CD4-positive, alpha-beta T cell treated with Interleukin-4 for 4 hours (primary cell): ENCODE data around the gene CRIP1.

Source experiments
- DNase-seq: peaks from one replicate; pipeline ENCODE4 v3.0.0-alpha.2; 2020

The CRIP1 gene

GRCh38 chr14:105536691-105537579 is 50.2 kb downstream of the CRIP1 start:
- DNase-seq, result no peak

DNA sequence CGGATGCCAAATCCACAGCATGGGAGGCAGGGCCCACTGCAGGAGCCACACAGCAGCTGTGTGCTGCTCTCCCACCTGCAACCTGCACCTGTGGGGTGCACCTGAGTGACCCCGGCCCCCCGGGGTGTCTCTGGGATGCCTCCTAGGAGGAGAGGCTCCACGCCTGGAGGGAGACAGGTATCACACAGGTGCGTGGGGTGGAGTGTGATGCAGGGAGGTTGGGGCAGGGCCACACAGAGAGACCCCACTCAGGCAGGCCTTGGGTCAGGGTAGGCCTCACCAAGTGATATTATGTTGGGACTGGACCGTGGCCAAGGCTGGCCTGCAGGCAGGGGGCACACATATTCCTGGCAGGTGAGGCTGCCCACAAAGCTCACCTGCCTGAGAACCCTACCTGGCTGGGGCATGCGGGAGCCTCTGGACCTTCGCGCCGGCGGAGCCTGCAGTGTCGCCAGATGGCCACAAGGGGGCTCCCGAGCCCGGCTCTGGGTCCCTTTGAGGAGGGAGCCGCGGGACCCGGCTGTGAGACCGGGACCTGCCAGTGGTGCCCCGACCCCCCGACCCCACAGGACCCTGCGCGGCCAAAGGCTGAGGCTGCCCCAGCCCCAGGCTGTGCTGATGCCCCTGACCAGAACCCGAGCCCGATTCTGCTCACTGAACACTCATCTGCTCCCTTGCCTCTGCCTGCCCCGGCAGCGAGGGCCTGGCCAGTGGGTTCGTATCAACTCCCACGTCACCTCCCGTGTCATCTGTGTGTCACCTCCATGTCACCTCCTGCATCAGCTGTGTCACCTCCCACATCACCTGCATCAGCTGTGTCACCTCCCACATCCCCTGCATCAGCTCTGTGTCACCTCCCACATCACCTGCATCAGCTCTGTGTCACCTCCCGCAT is 51.1 kb downstream of the CRIP1 start:
- DNase-seq, result peak; percentile 65
